Prostate gland (tissue), 2 donors: ENCODE data around the gene CCT7.

ENCODE experiments used
- POLR2A ChIP-seq: fragments of 450-650 bp; IDR thresholded peaks from one replicate; pipeline ENCODE4 v1.6.1; 2016; ENCODE audit warnings: antibody characterized with exemption, mild to moderate bottlenecking
- POLR2AphosphoS5 ChIP-seq: sonication (generic); formaldehyde crosslinking; IDR thresholded peaks from one replicate; pipeline ENCODE4 v1.6.1; 2017; ENCODE audit warnings: antibody characterized with exemption
- TF ChIP-seq, protein P1 (sequence below), 4 experiments: fragments of 200-600 bp in 2 of 4; fragments of 450-650 bp in 2 of 4; sonication (generic) in 2 of 4; IDR thresholded peaks; 1 replicate in 3 of 4; 2 replicates in 1 of 4; pipeline ENCODE4 v1.5.1; 2016 to 2019; ENCODE audit warnings: antibody characterized with exemption in 4 of 4, mild to moderate bottlenecking in 2 of 4, moderate library complexity in 2 of 4

DNA sequence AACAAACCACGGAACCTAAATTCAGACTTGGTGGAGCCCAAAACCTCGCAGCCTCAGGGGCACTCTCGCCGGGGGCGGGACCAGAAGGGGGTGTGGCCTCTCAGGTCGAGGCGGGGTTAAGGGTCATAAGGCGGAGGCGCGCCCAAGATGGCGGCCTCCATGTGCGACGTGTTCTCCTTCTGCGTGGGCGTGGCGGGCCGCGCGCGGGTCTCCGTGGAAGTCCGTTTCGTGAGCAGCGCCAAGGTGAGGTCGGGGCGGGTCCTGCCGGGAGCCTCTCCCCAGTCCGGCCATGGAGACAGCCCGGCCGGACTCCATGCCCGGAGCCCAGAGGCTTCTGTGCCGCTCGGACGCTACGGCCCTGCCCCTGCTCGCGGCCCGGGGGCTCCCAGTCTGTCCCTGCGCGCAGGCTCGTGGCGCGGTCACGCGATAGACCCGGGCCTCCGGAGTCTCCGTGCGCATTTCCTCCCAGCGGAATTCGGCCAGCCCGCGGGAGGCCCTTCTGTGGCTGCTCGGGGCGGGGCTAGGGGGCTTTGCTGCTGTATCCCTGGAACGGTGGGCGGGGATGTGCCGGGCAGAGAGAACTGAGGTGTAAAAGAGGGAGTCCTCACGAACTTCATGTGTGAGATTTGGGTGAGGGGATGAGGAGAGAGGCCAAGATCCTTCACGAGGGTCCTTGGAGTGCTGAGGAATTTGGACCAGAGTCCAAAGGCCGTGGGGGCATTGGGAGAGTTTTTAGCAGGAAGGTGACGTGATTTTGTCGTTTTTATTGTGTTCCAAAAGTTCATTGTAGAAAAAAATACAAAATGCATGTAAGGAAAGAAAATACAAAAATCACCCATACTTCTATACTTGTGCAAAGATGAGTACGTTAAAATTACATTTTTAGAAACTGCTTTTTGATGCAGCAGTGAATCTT lies 19.7 kb upstream of the CCT7 start, which contains the start of gene SMYD5:
- TF ChIP-seq, protein P1, sequence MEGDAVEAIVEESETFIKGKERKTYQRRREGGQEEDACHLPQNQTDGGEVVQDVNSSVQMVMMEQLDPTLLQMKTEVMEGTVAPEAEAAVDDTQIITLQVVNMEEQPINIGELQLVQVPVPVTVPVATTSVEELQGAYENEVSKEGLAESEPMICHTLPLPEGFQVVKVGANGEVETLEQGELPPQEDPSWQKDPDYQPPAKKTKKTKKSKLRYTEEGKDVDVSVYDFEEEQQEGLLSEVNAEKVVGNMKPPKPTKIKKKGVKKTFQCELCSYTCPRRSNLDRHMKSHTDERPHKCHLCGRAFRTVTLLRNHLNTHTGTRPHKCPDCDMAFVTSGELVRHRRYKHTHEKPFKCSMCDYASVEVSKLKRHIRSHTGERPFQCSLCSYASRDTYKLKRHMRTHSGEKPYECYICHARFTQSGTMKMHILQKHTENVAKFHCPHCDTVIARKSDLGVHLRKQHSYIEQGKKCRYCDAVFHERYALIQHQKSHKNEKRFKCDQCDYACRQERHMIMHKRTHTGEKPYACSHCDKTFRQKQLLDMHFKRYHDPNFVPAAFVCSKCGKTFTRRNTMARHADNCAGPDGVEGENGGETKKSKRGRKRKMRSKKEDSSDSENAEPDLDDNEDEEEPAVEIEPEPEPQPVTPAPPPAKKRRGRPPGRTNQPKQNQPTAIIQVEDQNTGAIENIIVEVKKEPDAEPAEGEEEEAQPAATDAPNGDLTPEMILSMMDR (IDR thresholded peaks at IDR 0.05) = no peak
- TF ChIP-seq POLR2A = no peak
- peak; percentile 44 for TF ChIP-seq POLR2AphosphoS5
